Hepatocyte (in vitro differentiated cells): Measurements from ENCODE around the gene MRFAP1L1. TPM values are rescaled to one million over a fixed set of nuclear protein-coding genes. Genes with fewer than 3 reads are reported as not detected.

Source experiments
- DNase-seq: peaks from one replicate; pipeline ENCODE4 v3.0.0-alpha.2; 2016; ENCODE audit warnings: low spot score
- H2AFZ ChIP-seq: fragments of 200-600 bp; sonication (generic); 2 replicates; pipeline ENCODE4 v1.6.0; 2016; ENCODE audit warnings: antibody characterized with exemption, mild to moderate bottlenecking
- H3K27ac ChIP-seq: fragments of 200-600 bp; sonication (generic); 2 replicates; pipeline ENCODE4 v1.5.1; 2016; ENCODE audit warnings: mild to moderate bottlenecking
- H3K27me3 ChIP-seq: fragments of 200-600 bp; sonication (generic); 2 replicates; pipeline ENCODE4 v1.6.1; 2016
- H3K36me3 ChIP-seq: fragments of 200-600 bp; sonication (generic); replicated peaks from 2 replicates; pipeline ENCODE4 v1.5.1; 2016; ENCODE audit warnings: low read depth; ENCODE audit not compliant: insufficient read depth
- H3K4me1 ChIP-seq: fragments of 200-600 bp; sonication (generic); 2 replicates; pipeline ENCODE4 v1.5.1; 2016; ENCODE audit warnings: mild to moderate bottlenecking, moderate library complexity; ENCODE audit not compliant: insufficient read depth
- H3K4me2 ChIP-seq: fragments of 200-600 bp; sonication (generic); 2 replicates; pipeline ENCODE4 v1.6.0; 2016
- H3K4me3 ChIP-seq: fragments of 200-600 bp; sonication (generic); 2 replicates; pipeline ENCODE4 v1.5.1; 2016; ENCODE audit warnings: mild to moderate bottlenecking
- H3K79me2 ChIP-seq: fragments of 200-600 bp; sonication (generic); 2 replicates; pipeline ENCODE4 v1.6.0; 2017; ENCODE audit warnings: mild to moderate bottlenecking
- H3K9me2 ChIP-seq: fragments of 200-600 bp; sonication (generic); replicated peaks from 2 replicates; pipeline ENCODE4 v1.6.0; 2017; ENCODE audit warnings: mild to moderate bottlenecking; ENCODE audit not compliant: insufficient read depth
- H3K9me3 ChIP-seq: fragments of 200-600 bp; sonication (generic); 2 replicates; pipeline ENCODE4 v1.5.1; 2016; ENCODE audit warnings: low read depth, mild to moderate bottlenecking
- H4K20me1 ChIP-seq: fragments of 200-600 bp; sonication (generic); 2 replicates; pipeline ENCODE4 v1.6.0; 2016; ENCODE audit warnings: mild to moderate bottlenecking; ENCODE audit not compliant: insufficient read depth, poor library complexity, severe bottlenecking
- EZH2 ChIP-seq: fragments of 200-600 bp; sonication (generic); IDR thresholded peaks from 2 replicates; pipeline ENCODE4 v1.6.1; 2016; ENCODE audit warnings: antibody characterized with exemption, mild to moderate bottlenecking, borderline replicate concordance
- EZH2phosphoT487 ChIP-seq: fragments of 200-600 bp; sonication (generic); IDR thresholded peaks from one replicate; pipeline ENCODE4 v1.6.1; 2018; ENCODE audit warnings: antibody characterized with exemption, mild to moderate bottlenecking, low read depth, moderate library complexity; ENCODE audit not compliant: unreplicated experiment, severe bottlenecking
- WGBS: methylation state at CpG from one replicate; pipeline ENCODE4 v1.1.6; 2016; ENCODE audit warnings: low lambda C conversion rate; ENCODE audit errors: missing lambda C conversion rate; 5-methylcytosine and 5-hydroxymethylcytosine counted together
- polyA plus RNA-seq: library from polyadenylated mRNA; unstranded; fragments of >200 nt; fragmentation: Nextera tagmentation; extraction: Ambion mirVana; gene quantifications from 2 replicates; pipeline ENCODE4 v1.2.1, GENCODE V29; 2016
- total RNA-seq: library from RNA; depleted of rRNA; stranded (reverse); fragments of >200 nt; gene quantifications from 2 replicates; pipeline ENCODE4 v1.2.3, GENCODE V29; 2014
- TF ChIP-seq, protein P1 (sequence below): fragments of 200-600 bp; sonication (generic); IDR thresholded peaks from 2 replicates; pipeline ENCODE4 v1.5.1; 2016; ENCODE audit warnings: antibody characterized with exemption, mild to moderate bottlenecking; ENCODE audit not compliant: poor library complexity

The MRFAP1L1 gene
- total and polyA plus RNA-seq, 2 experiments from 2014 or later: 60.8 to 84.9 TPM

DNA sequence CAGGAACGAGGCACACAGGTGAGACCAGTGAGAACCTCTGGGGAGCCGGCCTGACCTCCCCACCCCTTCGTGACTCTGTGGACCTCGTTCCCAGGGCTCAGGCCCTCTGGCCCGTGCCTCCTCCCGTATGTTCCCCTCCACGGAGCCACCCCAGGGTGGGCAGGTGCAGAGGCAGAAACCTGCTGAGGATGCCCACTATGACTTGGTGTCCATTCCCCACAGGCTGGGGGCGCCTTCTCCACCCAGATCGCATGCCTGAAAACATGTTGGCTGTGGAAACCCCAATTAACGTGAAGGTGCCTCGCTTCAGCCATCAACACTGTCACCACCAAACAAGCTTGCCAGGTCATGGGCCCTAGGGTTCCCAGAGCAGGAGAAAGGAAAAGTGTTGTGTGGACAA is 33.3 kb upstream of the MRFAP1L1 start:
- Histone ChIP-seq H3K9me2 (no peaks in the 10 kb centered on the region), H3K9me3 (no peaks in the 10 kb centered on the region), H3K79me2 (no peaks in the 10 kb centered on the region), H3K4me3 (no peak overlapping the region), H3K4me2 (no peak overlapping the region), H2AFZ (no peak overlapping the region), H3K27ac (no peak overlapping the region), H3K27me3 (no peaks in the 10 kb centered on the region), H3K36me3 (no peaks in the 10 kb centered on the region), H3K4me1 (peaks cover 7% of the 10 kb centered on the region), H4K20me1 (no peaks in the 10 kb centered on the region)
- TF ChIP-seq, protein P1, sequence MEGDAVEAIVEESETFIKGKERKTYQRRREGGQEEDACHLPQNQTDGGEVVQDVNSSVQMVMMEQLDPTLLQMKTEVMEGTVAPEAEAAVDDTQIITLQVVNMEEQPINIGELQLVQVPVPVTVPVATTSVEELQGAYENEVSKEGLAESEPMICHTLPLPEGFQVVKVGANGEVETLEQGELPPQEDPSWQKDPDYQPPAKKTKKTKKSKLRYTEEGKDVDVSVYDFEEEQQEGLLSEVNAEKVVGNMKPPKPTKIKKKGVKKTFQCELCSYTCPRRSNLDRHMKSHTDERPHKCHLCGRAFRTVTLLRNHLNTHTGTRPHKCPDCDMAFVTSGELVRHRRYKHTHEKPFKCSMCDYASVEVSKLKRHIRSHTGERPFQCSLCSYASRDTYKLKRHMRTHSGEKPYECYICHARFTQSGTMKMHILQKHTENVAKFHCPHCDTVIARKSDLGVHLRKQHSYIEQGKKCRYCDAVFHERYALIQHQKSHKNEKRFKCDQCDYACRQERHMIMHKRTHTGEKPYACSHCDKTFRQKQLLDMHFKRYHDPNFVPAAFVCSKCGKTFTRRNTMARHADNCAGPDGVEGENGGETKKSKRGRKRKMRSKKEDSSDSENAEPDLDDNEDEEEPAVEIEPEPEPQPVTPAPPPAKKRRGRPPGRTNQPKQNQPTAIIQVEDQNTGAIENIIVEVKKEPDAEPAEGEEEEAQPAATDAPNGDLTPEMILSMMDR: no peak
- TF ChIP-seq EZH2: no peak
- no peak for TF ChIP-seq EZH2phosphoT487
- DNase-seq: no peak
- 83% methylated on average over 11 of the region's 11 CpGs for WGBS

DNA sequence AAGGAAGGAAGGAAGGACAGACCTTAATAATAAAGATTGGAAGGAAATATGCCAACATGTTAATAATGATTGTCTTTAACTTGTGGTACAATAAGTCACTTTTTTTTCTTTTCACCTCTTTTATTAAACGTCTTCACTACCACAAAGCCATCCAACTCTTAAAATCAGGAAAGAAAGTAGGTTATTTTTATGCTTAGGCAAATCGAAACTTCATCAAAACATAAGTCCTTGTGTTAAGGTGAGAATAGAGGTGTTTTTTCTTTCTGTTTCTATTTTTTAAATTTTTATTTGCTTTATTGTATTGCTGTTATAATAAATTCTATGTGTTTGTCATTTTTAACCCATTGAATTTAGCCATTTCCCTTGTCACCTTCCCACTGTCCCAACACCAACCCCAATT is 32.8 kb upstream of the MRFAP1L1 start:
- Histone ChIP-seq H4K20me1 (no peaks in the 10 kb centered on the region), H3K36me3 (no peaks in the 10 kb centered on the region), H3K27me3 (no peaks in the 10 kb centered on the region), H3K9me2 (no peaks in the 10 kb centered on the region), H3K4me3 (no peak overlapping the region), H3K9me3 (no peaks in the 10 kb centered on the region), H3K79me2 (no peaks in the 10 kb centered on the region), H2AFZ (no peak overlapping the region), H3K27ac (no peak overlapping the region), H3K4me1 (peaks cover 3% of the 10 kb centered on the region), H3K4me2 (no peak overlapping the region)
- DNase-seq: no peak
- TF ChIP-seq EZH2phosphoT487 (no peak), EZH2 (no peak)
- TF ChIP-seq, protein P1: no peak
- WGBS: 86% methylated on average over 2 of the region's 2 CpGs

DNA sequence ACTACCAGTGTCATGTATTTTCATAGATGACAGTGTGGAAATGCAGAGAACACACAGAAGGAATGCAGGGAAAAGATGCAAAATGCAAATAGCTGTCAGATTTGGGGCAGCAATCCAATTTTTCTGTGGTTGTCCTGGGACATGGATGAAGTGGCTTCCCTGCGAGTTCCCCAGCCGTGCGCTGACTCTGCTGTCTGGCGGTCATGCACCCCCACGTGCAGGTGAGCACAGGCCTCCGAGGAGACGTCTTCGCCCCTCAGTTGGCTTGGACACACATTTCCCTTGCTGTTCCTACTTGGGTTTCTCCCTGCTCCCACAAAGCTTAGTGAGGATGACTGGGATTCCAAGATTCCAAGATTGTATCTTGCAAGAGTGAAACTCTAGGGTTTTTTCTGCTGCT is 30.7 kb upstream of the MRFAP1L1 start:
- Histone ChIP-seq H3K9me3 (no peaks in the 10 kb centered on the region), H3K27me3 (no peaks in the 10 kb centered on the region), H3K79me2 (no peaks in the 10 kb centered on the region), H3K4me3 (no peak overlapping the region), H3K4me1 (no peaks in the 10 kb centered on the region), H3K4me2 (no peak overlapping the region), H3K9me2 (no peaks in the 10 kb centered on the region), H3K36me3 (no peaks in the 10 kb centered on the region), H4K20me1 (no peaks in the 10 kb centered on the region), H3K27ac (no peak overlapping the region), H2AFZ (no peak overlapping the region)
- TF ChIP-seq EZH2: no peak
- TF ChIP-seq EZH2phosphoT487: no peak
- TF ChIP-seq, protein P1: no peak
- WGBS: 97% methylated on average over 8 of the region's 8 CpGs
- no peak for DNase-seq

DNA sequence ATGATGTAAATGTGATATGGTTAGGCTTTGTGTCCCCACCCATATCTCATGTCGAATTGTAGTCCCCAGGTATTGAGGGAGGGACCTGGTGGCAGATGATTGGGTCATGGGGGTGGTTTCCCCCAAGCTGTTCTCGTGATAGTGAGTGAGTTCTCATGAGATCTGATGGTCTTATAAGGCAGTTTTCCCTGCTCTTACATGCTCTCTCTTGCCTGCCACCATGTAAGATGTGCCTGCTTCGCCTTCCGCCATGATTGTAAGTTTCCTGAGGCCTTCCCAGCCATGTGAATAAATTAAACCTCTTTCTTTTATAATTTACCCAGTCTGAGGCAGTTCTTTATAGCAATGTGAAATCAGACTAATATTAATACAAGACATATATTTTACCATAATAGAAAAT is 30.3 kb upstream of the MRFAP1L1 start:
- H4K20me1 ChIP-seq: no peaks in the 10 kb centered on the region
- no peak overlapping the region for H2AFZ ChIP-seq
- no peak overlapping the region for H3K4me2 ChIP-seq
- H3K4me1 ChIP-seq: no peaks in the 10 kb centered on the region
- no peaks in the 10 kb centered on the region for H3K27me3 ChIP-seq
- H3K9me3 ChIP-seq: no peaks in the 10 kb centered on the region
- TF ChIP-seq EZH2phosphoT487 (no peak), EZH2 (no peak)
- TF ChIP-seq, protein P1: no peak
- no peak overlapping the region for H3K4me3 ChIP-seq
- H3K36me3 ChIP-seq: no peaks in the 10 kb centered on the region
- DNase-seq: no peak
- no peaks in the 10 kb centered on the region for H3K79me2 ChIP-seq
- H3K27ac ChIP-seq: no peak overlapping the region
- no peaks in the 10 kb centered on the region for H3K9me2 ChIP-seq
- WGBS: 93% methylated on average over 4 of the region's 4 CpGs
